ENCODE measurements around the gene DRAP1.
A peak's percentile ranks its signal among the peaks of the same experiment; 100 is the strongest.

Gene DRAP1

GRCh38 chr11:65917077-65917433 is 2.2 kb upstream of the DRAP1 start:
- no peak for TF ChIP-seq CTCF (IDR thresholded peaks at IDR 0.05; ENCODE audit: insufficient read depth, low read depth, low read length, missing control alignments)
- DNase-seq (ENCODE audit: low read depth) = no peak
- no peak overlapping the region for H3K4me3 ChIP-seq (ENCODE audit: low read depth, low read length)

GRCh38 chr11:65917434-65918210 is 1.6 kb upstream of the DRAP1 start:
- H3K4me3 ChIP-seq (ENCODE audit: low read depth, low read length) = peak overlapping the region; percentile 92
- no peak for DNase-seq (ENCODE audit: low read depth)
- no peak for TF ChIP-seq CTCF (IDR thresholded peaks at IDR 0.05; ENCODE audit: insufficient read depth, low read depth, low read length, missing control alignments)

- no peak for TF ChIP-seq CTCF (IDR thresholded peaks at IDR 0.05; ENCODE audit: insufficient read depth, low read depth, low read length, missing control alignments)
- DNase-seq (ENCODE audit: low read depth) = peak; percentile 57
- peak within 1 kb of the TSS; percentile 92 for H3K4me3 ChIP-seq (ENCODE audit: low read depth, low read length)
Measured at GRCh38 chr11:65918211-65919140, 750 bp upstream of the DRAP1 start, which contains the start of gene C11orf68. C11orf68 (minus strand) TSS chr11:65919062; CDS start chr11:65919031, 31 bp downstream.

GRCh38 chr11:65919573-65920371 is 546 bp downstream of the DRAP1 start:
- peak; percentile 56 for DNase-seq (ENCODE audit: low read depth)
- peak overlapping the region; percentile 80 for H3K4me3 ChIP-seq (ENCODE audit: low read depth, low read length)
- no peak for TF ChIP-seq CTCF (IDR thresholded peaks at IDR 0.05; ENCODE audit: insufficient read depth, low read depth, low read length, missing control alignments)

- TF ChIP-seq CTCF (IDR thresholded peaks at IDR 0.05; ENCODE audit: insufficient read depth, low read depth, low read length, missing control alignments) = no peak
- DNase-seq (ENCODE audit: low read depth) = no peak
- peak overlapping the region; percentile 80 for H3K4me3 ChIP-seq (ENCODE audit: low read depth, low read length)
Measured at GRCh38 chr11:65920372-65920802, 1.2 kb downstream of the DRAP1 start.

- DNase-seq (ENCODE audit: low read depth) = no peak
- H3K4me3 ChIP-seq (ENCODE audit: low read depth, low read length) = no peak overlapping the region
- no peak for TF ChIP-seq CTCF (IDR thresholded peaks at IDR 0.05; ENCODE audit: insufficient read depth, low read depth, low read length, missing control alignments)
Measured at GRCh38 chr11:65921033-65921555, 1.9 kb downstream of the DRAP1 start.
